ENCODE data around the gene IDI1. TPM values are rescaled to one million over a fixed set of nuclear protein-coding genes. Genes with fewer than 3 reads are reported as not detected.
A peak's percentile ranks its signal among the peaks of the same experiment; 100 is the strongest.
"Not testable (repeated sequence)": the region's sequence is repeated elsewhere in the genome, so short reads cannot be mapped to it uniquely, and the experiment has no call there.

The IDI1 gene
- polyA plus RNA-seq (2013, experiment 1 of 2; ENCODE audit: insufficient read length): 30.7 TPM
- 32.1 TPM for polyA plus RNA-seq (2013, experiment 2 of 2; ENCODE audit: insufficient read length)

DNA sequence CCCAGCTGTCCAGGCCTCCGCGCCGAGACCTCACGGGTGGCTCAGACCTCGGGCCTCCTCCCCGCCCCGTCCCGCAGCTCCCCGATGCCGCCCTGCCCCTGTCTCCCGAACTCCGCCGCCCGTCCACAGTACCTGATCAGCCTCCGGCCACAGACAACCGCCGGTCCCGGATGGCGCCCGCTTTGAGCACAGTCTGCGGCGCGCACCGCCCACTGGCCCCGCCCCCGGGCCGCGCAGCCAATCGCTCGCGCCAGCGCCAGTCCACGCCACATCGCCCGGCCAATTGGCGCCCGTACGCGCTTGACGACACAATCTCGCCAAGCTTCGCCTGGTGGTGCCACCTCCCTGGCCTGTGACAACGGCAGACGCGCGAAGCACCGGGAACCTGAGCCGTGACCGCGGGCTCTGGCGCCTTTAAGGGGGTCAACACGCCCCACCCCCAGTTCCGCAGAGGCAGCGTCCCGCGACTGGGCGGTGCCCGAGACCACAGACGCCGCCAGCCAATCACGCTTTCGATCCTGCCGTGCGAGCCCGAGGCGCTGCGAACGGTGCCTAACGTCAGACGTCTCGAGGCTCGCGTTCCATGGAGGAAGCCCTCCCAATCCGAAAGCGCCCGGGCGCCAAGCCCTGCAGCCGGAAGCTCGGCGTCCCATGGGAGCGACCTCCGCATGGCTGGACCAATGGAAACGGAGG is at the start of gene IDI1:
IDI1 (minus strand) TSS at position 388 of the 693 bp plus-strand sequence; CDS start at position 272, 116 bp downstream.
- DNase-seq: peak; percentile 99

DNA sequence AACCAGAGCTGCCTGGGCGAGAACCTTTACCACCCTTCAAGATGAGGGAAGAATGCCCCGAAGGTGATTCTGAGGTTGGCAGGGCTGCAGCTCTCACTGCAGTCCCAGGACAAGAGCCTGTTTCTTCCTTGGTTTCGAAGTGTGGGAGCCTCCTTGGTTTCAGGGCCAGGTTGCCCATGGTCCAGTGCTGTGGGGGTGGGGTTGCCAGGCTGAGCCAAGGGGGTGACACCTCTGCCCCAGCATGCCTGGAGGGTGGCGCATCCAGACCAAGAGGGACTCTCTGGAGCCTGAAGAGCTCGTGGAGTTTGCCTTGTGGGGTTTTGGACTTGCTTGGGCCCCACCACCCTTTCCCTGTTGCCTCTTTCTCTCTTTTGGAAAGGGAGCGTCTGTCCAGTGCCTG is 48.5 kb upstream of the IDI1 start:
- no peak for DNase-seq

DNA sequence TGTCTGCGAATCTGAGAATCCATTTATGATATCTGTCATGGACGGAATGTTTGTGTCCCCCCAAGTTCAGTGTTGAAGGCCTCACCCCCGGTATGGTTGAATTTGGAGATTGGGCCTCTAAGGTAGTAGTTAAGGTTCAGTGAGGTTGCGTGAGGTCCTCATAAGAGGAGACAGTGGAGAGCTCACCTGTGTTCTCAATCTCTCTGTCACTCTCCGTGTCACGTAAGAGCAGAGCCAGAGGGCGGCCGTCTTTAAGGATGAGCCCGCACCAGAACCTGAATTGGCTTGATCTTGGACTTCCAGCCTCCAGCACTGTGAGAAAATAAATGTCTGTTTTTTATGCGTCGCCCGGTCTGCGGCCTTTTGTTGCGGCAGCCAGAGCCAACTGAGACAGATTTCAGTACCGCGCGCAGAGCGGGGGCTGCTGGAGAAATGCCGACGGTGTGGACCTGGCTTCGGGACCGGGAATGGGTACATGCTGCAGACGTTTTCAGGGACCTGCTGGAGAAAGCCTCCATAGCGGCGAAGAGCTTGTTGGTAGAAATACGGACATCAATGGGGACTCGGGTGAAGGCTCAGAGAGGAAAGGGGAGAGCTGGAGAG is 47.5 kb upstream of the IDI1 start:
- DNase-seq: no peak

DNA sequence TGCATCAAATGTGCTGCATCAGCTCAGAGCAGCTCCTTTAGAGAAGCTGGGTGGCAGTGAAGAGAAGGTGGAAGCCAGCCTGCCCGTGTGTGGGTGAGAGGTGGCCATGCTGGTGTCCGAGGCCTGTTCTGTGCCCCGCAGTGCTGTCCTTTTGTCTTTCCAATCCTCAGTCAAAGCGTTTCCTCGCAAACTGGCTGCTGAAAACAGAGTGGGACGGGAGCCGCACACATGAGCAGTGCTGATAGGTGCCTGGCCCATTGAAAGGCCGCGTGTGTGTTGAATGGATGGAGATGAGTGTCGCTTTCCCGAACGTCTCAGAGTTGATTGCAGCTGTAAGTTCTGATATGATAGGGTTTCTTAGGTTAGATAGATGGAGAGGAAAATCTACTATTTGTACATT is 46.6 kb upstream of the IDI1 start:
- DNase-seq: no peak

DNA sequence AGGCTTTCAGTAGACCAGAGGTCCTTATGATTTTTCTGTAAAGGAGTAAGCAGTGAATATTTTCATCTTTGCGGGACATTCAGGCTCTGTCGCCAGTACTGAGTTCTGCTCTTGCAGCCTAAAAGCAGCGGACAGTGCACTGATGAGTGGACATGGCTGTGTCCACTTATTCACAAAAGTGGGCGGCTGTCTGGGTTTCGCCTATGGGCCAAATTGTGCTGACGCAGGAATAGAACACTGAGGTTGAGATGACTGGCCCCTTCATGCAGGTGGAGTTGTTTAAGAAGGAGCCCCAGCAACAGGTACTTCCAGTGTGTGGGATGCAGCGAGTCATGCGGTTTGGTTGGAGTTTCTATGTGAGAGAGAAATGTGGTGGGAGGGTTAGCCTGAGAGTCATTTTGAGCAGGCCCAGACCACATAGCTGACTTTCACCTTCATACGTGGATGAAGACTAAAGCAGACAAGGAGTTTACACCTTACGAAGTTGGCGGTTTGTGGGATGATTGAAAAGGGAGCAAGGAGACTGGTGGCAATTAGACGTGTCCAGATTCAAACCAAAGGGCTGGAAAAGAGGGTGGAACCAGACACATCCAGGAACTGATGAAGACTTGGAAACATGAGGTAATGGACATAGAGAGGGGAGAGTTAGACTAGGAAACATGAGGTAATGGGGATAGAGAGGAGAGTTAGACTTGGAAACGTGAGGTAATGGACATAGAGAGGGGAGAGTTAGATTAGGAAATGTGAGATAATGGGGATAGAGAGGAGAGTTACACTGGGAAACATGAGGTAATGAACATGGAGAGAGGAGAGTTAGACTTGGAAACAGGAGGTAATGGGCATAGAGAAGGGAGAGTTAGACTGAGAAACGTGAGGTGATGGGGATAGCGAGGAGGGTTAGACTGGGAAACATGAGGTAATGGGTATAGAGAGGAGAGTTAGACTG is 45.5 kb upstream of the IDI1 start:
- DNase-seq: no peak

DNA sequence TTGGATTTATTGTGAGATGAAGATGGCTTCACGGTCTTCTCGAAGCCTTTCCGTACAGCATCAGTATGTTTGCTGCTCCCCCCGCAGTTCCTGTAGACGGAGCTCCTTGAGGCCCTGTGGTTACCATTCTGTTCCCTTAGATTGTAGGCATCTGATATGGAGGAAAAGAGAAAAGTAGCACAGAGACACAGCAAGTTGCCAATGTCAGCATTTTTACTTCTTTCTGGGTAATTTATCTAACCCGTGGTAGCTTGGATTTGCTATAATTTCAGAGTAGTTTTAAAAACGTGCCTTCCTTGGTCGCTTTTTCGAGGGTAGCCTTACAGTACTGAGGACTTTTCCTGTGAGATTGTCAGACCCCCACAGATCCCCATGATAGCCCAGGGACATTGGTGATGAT is 44.8 kb upstream of the IDI1 start:
- DNase-seq: no peak

DNA sequence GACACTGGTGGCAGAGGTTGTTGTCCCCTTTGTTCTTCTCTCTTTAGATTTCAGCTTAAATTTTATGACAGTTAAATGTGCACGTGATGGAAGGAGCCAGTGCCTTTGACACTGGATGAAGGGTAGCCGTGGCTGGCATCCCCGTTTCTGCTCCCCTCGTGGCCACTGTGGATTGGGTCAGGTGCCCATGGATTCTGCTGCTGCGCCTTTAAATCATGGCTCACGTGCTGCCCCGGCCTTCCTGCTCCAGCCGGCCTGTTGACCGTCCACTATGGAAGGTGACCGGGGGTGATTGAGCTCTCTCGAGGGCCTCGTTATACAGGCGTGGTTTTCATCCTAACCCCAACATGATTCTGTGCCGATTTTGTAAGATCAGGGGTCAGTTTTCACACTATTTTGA is 41.8 kb upstream of the IDI1 start:
- DNase-seq: no peak

DNA sequence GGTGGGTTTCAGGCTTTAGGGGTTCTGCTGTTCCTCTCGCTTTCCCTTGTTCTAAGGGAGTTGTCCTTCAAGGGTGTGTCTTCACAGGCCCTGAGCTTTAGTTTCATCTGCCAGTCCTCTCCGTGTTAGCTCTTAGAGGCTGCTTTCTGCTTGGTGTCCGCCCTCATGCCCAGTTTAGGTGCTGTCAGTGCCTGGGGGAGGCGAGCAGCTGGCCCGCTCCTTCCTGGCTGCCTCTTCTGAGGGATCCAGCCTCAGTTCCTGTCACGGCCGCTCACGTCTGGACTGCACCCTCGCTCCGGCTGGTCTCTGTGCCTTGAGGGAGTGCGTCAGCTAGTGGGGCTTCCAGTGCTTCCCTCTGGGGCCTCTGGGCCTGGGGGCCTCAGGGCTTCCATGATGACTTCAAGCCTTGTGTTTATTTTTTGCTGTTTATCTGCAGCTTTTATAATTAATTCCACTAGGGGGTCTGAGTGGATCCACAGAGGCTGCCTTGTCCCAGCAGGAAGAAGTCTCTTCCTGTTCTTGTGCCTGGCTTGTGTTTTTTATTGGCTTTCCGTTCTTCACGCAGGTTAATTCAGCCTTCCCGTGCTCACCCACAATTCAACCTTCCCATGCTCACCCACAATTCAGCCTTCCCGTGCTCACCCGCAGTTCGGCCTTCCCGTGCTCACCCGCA is 40.2 kb upstream of the IDI1 start:
- DNase-seq: no peak

DNA sequence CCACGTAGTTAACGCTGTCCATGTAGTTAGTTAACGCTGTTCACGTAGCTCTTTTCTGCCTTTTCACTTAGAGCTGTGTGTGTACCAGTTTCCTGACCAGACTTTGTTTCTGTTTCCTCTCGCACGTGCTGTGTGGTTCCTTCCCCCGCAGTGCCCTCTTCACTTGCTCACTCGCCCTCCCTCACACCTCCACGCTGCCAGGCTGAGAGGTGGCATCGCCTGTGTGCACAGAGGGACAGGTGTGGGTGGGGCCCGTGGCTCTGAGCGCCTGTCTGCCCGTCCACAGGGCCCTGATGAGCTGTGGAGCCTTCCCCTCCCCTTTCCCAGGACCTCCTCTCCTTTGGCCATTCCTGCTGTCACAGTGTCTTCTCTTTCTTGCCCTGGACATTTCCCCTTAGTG is 37.9 kb upstream of the IDI1 start:
- no peak for DNase-seq

DNA sequence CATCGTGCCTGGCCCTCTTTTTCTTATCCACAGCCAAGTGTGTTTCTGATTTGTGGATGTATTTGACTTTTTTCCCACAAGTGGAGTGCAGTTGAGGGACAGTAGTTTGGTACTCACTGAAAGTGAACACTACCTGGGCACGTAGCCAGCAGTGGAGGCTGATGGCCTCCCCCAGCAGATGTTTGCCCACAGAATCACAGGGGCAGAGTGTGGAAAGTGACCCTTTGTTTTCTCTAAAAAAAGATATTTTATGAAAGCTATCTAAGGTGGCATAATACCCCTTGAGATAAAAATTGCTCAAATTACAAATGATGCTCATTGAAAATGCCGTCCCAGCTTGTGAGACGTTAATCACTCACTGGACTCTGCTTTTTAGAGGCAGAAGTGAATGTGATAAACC is 36.3 kb upstream of the IDI1 start:
- DNase-seq: no peak

DNA sequence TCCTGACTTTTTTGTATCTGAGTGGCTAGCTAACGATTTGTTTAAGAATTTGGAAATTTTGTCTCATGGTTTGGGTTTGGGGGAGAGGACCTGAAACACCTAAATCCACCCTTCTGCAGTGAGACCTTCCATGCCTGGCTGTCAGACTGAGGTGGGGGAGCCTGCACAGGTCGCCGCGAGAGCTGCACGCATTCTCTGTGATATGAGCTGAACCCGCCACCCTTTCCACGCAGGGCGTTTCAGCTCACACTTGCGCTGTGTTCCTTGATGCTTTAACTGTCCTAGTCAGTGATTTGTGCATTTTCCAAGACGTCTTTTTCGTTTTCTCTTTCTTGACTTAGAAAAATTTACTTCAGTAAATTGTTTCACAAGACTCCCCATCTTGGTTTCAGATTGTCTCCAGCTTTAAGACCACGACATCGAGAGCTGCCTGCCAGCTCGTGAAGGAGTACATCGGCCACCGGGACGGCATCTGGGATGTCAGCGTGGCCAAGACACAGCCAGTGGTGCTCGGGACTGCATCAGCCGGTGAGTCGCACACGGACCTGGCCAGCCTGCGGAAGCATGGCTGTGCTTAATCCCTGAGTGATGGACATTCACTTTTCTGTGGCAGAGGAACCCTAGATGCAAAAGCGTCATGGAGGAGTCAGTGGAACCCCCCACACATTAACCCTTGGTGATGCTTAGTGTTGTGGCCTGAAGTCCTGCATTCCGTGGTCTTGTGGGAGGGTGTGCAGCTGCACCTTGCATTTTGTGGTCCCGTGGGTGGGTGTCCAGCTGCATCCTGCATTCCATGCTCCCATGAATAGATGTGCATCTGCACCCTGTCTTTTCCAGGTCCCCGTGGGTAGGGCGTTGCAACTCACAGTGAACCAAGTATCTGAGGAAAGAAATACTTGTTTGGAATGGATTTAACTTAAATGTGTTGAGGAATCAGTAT is 35.4 kb upstream of the IDI1 start:
- no peak for DNase-seq

DNA sequence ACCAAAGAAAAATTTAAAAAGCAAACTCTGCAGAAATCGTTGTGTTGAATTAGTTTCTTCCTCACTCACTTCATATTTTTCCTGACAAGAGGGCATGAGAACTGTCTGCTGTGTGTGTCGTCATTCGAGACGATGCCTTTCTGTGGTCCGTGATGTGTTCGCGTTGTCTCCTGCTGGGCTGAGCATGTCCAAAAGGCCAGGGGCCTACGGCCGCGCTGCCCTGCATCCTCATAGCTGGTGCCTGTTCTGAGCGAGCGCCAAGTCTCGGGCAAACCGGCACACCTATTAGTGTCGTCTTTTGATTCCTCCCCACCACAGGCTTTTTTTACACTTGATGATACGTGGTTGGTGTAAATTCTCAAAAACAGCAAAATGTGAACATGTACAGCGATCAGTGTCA is 34.7 kb upstream of the IDI1 start:
- no peak for DNase-seq

DNA sequence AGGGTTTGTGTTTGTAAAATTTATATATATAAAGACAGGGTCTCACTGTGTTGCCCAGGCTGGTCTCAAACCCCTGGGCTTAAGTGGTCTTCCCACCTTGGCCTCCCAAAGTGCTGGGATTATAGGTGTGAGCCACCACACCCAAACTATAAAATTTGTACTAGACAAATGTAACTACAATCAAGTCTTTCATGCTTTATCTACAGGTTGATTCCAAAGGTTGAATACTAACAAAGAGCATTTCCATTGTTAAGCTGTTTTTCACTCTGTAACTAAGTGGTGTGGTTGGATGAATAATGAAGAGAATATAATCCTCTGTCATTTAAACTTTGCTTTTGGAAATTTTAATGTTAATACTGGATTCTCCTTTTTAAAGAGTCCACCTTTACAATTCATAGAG is 29.7 kb upstream of the IDI1 start:
- DNase-seq: no peak

DNA sequence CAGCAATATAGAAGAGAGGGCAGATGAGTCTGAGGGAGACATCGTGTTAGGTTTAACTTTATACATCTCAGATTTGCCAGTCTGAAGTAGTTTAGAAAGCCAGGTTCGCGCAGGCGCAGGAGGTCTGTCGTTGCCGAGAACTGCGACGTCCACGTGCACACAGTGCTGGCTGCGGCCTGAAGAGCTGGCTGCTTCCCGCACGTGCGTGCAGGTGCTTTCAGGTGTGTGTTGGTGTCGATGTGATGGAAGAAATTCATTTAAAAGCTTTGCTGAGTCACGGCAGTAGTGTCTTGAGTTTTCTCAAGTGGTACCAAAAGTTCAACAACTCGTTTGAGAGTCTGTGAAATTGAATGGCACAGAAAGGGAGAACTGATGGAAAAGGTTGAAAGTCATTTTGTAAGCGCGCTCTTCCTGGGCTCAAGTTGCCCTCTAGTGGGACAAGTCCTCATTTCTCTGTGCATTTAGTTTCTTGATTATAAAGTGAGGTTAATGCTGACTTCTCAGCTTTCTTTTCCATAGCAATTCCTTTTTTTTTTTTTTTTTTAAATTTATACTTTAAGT is 25.9 kb upstream of the IDI1 start:
- no peak for DNase-seq

DNA sequence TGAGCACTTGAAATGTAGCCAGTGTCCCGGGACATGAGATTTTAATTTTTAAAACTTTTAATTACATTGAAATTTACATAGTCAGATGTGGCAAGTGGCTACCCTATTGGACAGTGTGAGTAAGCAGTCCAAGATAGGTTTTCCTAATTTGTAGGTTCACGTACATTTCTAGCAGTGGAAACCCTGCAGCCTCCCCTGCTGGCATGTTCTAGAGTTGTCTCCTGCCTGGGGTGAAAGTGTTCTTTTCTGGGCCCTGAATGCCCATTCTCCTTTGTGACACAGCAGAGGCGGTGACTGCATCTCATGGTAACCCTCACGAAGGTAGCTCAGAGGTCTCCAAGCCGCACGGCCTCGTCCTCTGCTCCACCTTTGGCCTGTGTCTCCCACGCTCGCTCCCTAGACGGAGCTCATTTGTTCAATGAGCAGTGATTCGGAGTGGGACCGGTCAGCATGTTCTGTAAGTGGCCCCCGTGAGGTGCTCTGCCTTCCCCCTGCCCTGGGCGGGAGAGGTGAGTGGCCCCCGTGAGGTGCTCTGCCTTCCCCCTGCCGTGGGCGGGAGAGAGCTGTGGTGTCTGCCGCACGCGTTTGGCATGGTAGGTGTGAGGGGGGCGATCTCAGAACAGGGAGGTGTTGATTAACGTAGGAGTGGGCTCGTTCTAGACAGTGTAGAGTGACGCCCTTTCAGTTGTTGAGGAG is 25.3 kb upstream of the IDI1 start:
- no peak for DNase-seq

DNA sequence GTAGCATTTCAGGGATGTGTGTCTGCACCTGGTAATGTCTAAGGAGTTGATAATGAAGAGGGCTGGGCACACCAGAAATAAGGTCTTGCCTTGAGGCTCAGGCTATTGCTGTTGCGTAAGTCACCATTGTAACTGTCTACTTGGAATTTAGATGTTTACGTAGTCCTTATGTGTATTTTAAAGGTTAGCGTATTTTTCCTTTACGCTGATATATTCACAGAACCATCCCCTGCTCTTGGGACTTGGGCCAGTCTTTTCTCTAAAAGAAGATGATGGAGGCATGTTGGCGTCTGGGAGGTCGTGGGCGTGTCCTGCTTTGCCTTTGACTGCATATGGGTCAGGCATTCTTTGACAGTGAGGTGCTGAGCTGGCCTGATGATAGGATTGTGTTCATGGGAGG is 22.0 kb upstream of the IDI1 start:
- no peak for DNase-seq

DNA sequence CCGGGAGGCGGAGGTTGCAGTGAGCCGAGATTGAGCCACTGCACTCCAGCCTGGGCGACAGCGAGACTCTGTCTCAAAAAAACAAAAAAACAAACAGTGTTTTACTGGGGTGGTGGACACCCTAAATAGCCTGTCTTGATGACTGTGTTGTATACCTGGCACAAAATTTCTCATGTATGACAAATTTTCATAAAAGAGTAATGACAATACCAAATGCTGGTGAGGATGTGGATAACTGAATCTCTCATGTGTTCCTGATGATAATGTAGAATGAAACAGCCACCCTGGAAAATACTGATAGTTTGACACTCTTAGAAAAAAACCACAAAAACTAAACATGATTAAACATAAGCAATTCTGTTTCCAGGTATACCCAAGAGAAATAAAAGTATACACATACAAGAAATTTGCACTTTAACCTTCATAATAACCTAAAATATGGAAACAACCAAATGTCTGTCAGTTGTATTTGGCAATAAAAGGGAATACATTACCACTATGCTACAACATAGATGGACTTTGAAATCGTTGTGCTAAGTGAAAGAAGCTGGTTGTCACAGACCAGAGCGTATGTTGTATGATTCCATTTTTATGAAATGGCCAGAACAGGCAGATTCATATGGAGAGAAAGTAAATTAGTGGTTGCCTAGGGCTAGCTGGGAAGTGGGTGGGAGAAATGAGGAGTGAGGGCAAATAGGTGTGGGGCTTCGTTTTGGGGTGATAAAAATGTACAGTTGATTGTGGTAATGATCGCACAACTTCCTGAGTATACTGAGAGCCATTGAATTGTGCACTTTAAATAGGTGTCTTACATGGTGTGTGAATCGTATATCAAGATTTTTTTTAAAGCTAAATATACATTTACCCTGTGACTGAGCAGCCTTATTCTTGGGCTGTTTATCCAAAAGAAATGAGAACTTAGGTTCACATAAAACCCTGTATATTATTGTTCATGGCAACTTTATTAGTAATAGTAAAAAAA is 19.8 kb upstream of the IDI1 start:
- DNase-seq: no peak

DNA sequence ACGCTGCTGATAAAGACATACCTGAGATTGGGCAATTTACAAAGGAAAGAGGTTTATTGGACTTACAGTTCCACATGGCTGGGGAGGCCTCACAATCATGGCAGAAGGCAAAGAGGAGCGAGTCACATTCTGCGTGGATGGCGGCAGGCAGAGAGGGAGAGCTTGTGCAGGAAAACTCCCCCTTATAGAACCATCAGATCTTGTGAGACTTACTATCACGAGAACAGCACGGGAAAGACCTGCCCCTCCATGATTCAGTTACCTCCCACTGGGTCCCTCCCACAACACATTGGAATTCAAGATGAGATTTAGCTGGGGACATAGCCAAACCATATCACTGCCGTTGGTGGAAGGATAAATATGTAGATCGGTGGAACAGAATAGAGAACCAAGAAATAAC is 17.8 kb upstream of the IDI1 start:
- DNase-seq: not testable (repeated sequence)

DNA sequence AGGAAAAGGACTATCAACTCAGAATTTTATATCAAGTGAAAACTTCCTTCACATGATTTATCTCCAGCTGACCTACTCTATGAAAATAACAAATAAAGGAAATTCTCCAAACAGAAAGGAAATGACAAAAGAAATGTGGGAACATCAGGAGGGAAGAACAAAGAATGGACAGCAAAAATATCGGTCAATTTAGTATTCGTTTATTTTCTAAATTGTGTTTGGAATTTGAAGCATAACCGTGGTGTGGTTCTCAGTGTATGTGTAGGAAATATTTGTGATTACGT is 16.0 kb upstream of the IDI1 start:
- DNase-seq: no peak
